OCI-LY7 (cell line): ENCODE data around the gene SELENOK. TPM values are rescaled to one million over a fixed set of nuclear protein-coding genes. Genes with fewer than 3 reads are reported as not detected.

ENCODE experiments used
- BruUV-seq: library from RNA; stranded (reverse); fragments of 400-500 nt; replicated peaks from 2 replicates; lab custom pipeline; 2021; lab: Mats Ljungman, UMichigan
- CTCF ChIA-PET: fragments of 300-600 bp; sonication (Branson Sonifier 250); formaldehyde crosslinking; loops from one replicate; lab custom pipeline; 2022; ENCODE audit warnings: antibody characterized with exemption; ENCODE audit not compliant: unreplicated experiment; lab: Charles Lee
- POLR2A ChIA-PET: fragments of 300-600 bp; sonication (Branson Sonifier 250); formaldehyde crosslinking; loops from one replicate; lab custom pipeline; 2022; ENCODE audit warnings: antibody characterized with exemption; lab: Charles Lee
- DNase-seq: peaks from one replicate; pipeline ENCODE4 v3.0.0-alpha.2; 2015; ENCODE audit warnings: low spot score
- H2AFZ ChIP-seq: fragments of 200-600 bp; sonication (generic), shearing (Covaris generic); 2 replicates; pipeline ENCODE4 v1.6.1; 2014; ENCODE audit warnings: mild to moderate bottlenecking, antibody characterized with exemption, low read length, moderate library complexity
- H3K27ac ChIP-seq: fragments of 200-600 bp; sonication (generic); 2 replicates; pipeline ENCODE4 v1.5.1; 2014; ENCODE audit warnings: mixed run types, low read depth, mild to moderate bottlenecking, moderate library complexity, low read length, inconsistent platforms; ENCODE audit not compliant: poor library complexity, severe bottlenecking
- H3K36me3 ChIP-seq: fragments of 200-600 bp; sonication (generic); 2 replicates; pipeline ENCODE4 v1.6.1; 2014; ENCODE audit warnings: mild to moderate bottlenecking, antibody characterized with exemption, low read length, moderate library complexity, mixed read lengths; ENCODE audit not compliant: insufficient read depth
- H3K4me1 ChIP-seq: fragments of 200-600 bp; sonication (generic); 2 replicates; pipeline ENCODE4 v1.5.1; 2014; ENCODE audit warnings: mild to moderate bottlenecking, low read length; ENCODE audit not compliant: insufficient read depth, poor library complexity, severe bottlenecking
- H3K4me2 ChIP-seq: fragments of 200-600 bp; sonication (generic); 2 replicates; pipeline ENCODE4 v1.6.1; 2014; ENCODE audit warnings: mild to moderate bottlenecking, low read length
- H3K4me3 ChIP-seq: fragments of 200-600 bp; sonication (generic); 2 replicates; pipeline ENCODE4 v1.5.1; 2014; ENCODE audit warnings: mild to moderate bottlenecking, low read depth, low read length; ENCODE audit not compliant: poor library complexity, severe bottlenecking
- H3K79me2 ChIP-seq: fragments of 200-600 bp; sonication (generic); 2 replicates; pipeline ENCODE4 v1.6.1; 2016; ENCODE audit warnings: low read depth, mild to moderate bottlenecking, low read length, moderate library complexity, mixed read lengths; ENCODE audit not compliant: insufficient read depth
- H3K9me2 ChIP-seq: fragments of 200-600 bp; sonication (generic); 2 replicates; pipeline ENCODE4 v1.6.1; 2016; ENCODE audit warnings: mild to moderate bottlenecking, low read length, mixed read lengths; ENCODE audit not compliant: insufficient read depth
- H3K9me3 ChIP-seq: fragments of 200-600 bp; sonication (generic); 2 replicates; pipeline ENCODE4 v1.6.1; 2014; ENCODE audit warnings: mild to moderate bottlenecking, mixed run types, low read length, mixed read lengths
- H4K20me1 ChIP-seq: fragments of 200-600 bp; sonication (generic); 2 replicates; pipeline ENCODE4 v1.6.1; 2014; ENCODE audit warnings: mild to moderate bottlenecking, antibody characterized with exemption, low read length, moderate library complexity, mixed read lengths; ENCODE audit not compliant: insufficient read depth
- CTCF ChIP-seq: fragments of 200-600 bp; sonication (generic); conservative IDR thresholded peaks from 2 replicates; pipeline ENCODE4 v1.5.1; 2014; ENCODE audit warnings: mild to moderate bottlenecking, antibody characterized with exemption, low read length, moderate library complexity, mixed read lengths
- EZH2phosphoT487 ChIP-seq: fragments of 200-600 bp; sonication (generic); IDR thresholded peaks from 2 replicates; pipeline ENCODE4 v1.6.1; 2018; ENCODE audit warnings: low read depth, borderline replicate concordance, mild to moderate bottlenecking, mixed run types, antibody characterized with exemption, low read length, moderate library complexity, mixed read lengths
- intact Hi-C: fragments of 100-400 bp; cut with micrococcal nuclease; formaldehyde crosslinking; loops from one replicate; pipeline ENCODE4 v1.10.0; 2022; ENCODE audit not compliant: unreplicated experiment
- total RNA-seq, 2 experiments: library from RNA; depleted of rRNA in 1 of 2; stranded (reverse); fragments of >200 nt in 1 of 2; shearing (Covaris generic) in 1 of 2; gene quantifications; 2 replicates each; pipeline ENCODE4 v1.2.3, GENCODE V29; 2014 to 2022

The SELENOK gene
- total RNA-seq, 2 experiments from 2014 or later, result 36.7 to 48.7 TPM

DNA sequence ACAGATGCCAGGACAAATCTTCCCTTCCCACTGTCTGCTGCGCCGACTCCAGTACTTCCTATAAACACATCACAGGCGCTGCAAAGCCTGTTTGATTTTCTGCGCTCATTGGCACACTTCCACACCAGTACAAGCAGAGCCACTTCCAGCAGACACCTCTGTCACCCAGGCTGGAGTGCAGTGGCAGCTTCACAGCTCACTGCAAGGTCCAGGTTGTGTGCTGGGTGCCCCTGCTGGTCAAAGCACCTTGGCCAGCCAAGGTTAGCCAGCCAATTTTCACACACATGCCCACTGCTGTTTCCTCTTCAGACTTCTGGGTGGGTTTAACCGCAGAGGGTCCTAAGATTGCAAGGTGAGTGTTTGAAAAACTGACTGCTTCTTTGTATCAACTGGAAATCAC lies 50.4 kb downstream of the SELENOK start:
- no peak overlapping the region for H3K27ac ChIP-seq
- no peak overlapping the region for H3K4me2 ChIP-seq
- H3K9me2 ChIP-seq, result no peaks in the 10 kb centered on the region
- no peak overlapping the region for H3K4me3 ChIP-seq
- H4K20me1 ChIP-seq, result no peaks in the 10 kb centered on the region
- POLR2A ChIA-PET, result no interaction called here
- no peaks in the 10 kb centered on the region for H3K9me3 ChIP-seq
- no peaks in the 10 kb centered on the region for H3K36me3 ChIP-seq
- CTCF ChIA-PET, result no interaction called here
- peaks cover 15% of the 10 kb centered on the region for H3K4me1 ChIP-seq
- TF ChIP-seq CTCF (no peak), EZH2phosphoT487 (no peak)
- no peaks in the 10 kb centered on the region for H3K79me2 ChIP-seq
- no TSS peak for BruUV-seq
- intact Hi-C loops, result loop anchor here (5.0 kb wide), 1 partner anchor 94 kb away; no protein-coding TSS in a partner anchor
- no peak for DNase-seq
- no peak overlapping the region for H2AFZ ChIP-seq

- no peaks in the 10 kb centered on the region for H3K4me1 ChIP-seq
- DNase-seq, result no peak
- no peak overlapping the region for H3K27ac ChIP-seq
- H3K4me2 ChIP-seq, result no peak overlapping the region
- no peak overlapping the region for H2AFZ ChIP-seq
- TF ChIP-seq EZH2phosphoT487 (no peak), CTCF (no peak)
- intact Hi-C loops, result no loop called here
- no peaks in the 10 kb centered on the region for H4K20me1 ChIP-seq
- BruUV-seq, result no TSS peak
- no peak overlapping the region for H3K4me3 ChIP-seq
- H3K9me3 ChIP-seq, result no peaks in the 10 kb centered on the region
- ChIA-PET CTCF (no interaction called here), POLR2A (no interaction called here)
- H3K79me2 ChIP-seq, result no peaks in the 10 kb centered on the region
- H3K36me3 ChIP-seq, result no peaks in the 10 kb centered on the region
- no peaks in the 10 kb centered on the region for H3K9me2 ChIP-seq
These were observed 54.3 kb downstream of the SELENOK start for GRCh38 chr3:53837331-53837730.

DNA sequence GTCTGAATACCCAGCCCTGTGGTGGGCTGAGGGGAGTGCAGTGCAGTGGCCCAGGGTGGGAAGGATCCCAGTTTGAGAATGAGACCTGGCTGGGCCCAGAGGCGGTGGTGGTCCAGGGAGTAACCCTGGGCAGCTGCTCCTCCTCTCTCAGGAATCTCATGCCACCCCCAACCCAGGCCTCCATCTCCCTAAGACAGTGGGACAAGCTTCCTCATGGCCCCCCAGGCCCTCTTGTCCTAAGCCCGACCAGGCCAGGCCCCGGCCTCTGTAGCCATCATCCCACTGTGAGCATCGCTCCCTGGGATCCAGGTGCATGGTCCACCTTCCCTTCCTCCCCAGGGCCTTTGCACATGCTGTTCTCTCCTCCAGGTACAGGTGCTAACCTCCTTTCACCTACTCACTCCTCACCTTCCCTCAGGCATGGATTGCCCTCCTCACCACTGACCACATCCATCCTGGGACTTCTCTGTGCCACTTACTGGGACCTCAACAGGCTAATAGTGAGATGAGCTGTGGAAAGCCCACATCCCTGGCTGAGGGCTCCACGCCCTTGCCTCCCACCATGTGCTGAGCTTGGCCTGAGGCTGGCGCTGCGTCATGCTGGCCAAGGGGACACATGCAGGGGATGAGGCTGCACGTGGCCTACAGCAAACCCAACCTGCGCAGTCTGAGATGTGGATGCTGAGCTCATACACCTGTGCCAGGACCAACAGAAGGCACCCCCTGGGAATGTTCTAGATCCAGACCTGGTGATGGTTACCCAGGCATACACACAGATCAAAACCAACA lies 55.4 kb downstream of the SELENOK start:
- CTCF ChIA-PET, result no interaction called here
- no peak overlapping the region for H3K4me3 ChIP-seq
- H3K79me2 ChIP-seq, result no peaks in the 10 kb centered on the region
- TF ChIP-seq CTCF (no peak), EZH2phosphoT487 (no peak)
- H3K4me2 ChIP-seq, result no peak overlapping the region
- intact Hi-C loops, result no loop called here
- no peaks in the 10 kb centered on the region for H3K9me2 ChIP-seq
- BruUV-seq, result no TSS peak
- H2AFZ ChIP-seq, result no peak overlapping the region
- no peaks in the 10 kb centered on the region for H3K9me3 ChIP-seq
- DNase-seq, result no peak
- no peaks in the 10 kb centered on the region for H4K20me1 ChIP-seq
- POLR2A ChIA-PET, result no interaction called here
- H3K27ac ChIP-seq, result no peak overlapping the region
- no peaks in the 10 kb centered on the region for H3K36me3 ChIP-seq
- H3K4me1 ChIP-seq, result no peaks in the 10 kb centered on the region
